Breast epithelium (tissue), 3 donors: ENCODE results near the gene PRH2.

Experiments used
- CTCF ChIP-seq, 3 donors: fragments of 450-650 bp; IDR thresholded peaks; one replicate each; pipeline ENCODE4 v1.5.1; 2016 to 2017; ENCODE audit warnings: antibody characterized with exemption in 3 of 3, mild to moderate bottlenecking in 3 of 3, moderate library complexity in 3 of 3
- POLR2A ChIP-seq: fragments of 450-650 bp; IDR thresholded peaks from one replicate; pipeline ENCODE4 v1.6.1; 2016; ENCODE audit warnings: antibody characterized with exemption, mild to moderate bottlenecking, moderate library complexity

DNA sequence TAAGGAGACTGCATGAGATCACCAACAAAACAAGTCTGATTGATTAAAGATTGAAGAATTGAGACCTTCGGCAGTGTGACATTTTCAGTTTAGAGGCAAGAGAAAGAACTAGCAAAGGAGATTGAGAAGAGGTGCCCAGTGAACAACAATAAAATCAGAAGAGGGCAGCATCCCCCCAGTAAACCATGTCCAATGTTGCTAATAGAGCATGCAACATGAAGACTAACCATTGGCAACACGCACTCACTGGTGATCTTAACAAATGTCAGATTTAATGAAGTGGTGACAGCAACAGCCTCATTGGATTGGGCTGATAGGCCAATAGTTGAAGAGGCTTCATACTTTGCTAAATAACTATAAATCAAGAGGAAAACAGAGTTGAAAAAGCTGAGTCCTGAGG, 30.8 kb downstream of the PRH2 start:
- TF ChIP-seq CTCF (IDR thresholded peaks at IDR 0.05) = no peak
- TF ChIP-seq POLR2A = no peak
